Ammon's horn (tissue), 1 donor: ENCODE data around the gene FBXO8.

Experiments
- DNase-seq: peaks from one replicate; pipeline ENCODE4 v3.0.0-alpha.2; 2016; ENCODE audit warnings: low spot score

The FBXO8 gene

DNA sequence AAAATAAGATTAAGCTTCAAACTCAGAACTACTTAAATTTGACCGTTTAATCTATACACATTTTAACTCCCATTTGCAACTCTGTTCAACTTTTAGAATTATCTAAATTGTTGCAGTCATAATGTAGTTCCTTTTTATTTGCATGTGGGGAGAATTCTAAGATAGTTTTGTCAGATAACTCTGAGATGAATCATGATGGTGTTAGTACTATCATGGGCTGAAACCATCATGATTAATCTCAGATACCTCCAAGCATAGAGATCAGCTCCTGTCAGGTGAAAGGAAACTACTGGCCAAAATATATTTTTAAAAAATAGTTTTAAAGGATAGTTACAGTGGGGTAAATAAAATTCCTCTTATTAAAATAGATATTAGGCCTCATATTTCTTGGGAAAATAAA, 39.0 kb downstream of the FBXO8 start:
- DNase-seq = no peak

DNA sequence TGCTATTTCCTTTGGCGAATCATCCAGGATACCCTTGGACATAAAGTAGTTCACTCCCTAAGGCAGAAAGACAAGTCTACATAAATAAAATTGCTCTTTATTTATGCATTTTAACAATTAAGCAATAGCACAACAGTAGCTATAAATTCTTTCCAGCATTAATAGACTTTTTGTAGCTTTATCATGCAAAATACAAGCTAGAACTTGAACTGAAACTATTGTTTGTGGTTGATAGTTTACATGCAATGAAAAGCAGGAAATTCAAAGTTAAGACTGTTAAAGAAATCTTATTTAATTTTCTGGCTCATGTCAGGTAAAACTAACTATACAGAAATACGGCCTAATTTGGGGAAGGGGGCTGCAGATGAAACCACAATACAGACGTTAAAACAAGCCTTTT, 42.3 kb downstream of the FBXO8 start:
- DNase-seq = no peak

DNA sequence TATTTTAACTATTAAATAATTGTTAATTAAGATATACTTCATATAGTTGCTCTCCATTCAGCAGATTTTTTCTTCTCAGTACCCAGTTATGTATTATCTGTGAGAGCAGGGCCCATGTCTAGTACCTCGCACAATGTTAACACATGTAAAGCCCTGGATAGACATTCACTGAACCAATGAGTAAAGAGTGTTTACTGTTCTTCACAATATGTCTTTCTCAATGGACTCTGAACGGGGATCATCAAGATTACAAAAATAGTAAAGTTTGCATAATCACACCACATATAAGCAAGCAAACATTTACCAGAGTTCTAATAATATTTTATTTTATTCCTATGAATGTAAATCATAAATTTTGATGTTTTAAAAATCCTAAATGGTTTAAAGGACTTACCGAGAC, 47.1 kb downstream of the FBXO8 start:
- no peak for DNase-seq

DNA sequence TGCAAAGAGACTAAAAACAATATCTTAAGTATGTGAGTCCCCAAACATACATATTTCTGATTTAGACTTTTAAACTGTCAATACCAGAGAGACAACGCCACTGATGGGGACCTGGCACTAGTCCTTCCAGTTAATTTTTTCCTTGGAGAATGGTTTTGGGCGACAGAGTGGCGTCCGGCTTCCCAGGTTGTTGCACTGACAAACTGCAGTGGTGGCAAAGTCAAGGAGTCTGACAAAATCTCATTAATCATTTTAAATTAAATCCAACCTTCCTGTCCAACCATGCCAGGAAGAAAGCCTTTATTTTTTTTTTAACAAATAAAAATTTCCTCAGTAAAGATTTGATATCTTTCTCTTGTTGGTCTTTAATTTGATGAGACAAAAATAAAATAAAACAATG, 52.8 kb downstream of the FBXO8 start:
- no peak for DNase-seq

DNA sequence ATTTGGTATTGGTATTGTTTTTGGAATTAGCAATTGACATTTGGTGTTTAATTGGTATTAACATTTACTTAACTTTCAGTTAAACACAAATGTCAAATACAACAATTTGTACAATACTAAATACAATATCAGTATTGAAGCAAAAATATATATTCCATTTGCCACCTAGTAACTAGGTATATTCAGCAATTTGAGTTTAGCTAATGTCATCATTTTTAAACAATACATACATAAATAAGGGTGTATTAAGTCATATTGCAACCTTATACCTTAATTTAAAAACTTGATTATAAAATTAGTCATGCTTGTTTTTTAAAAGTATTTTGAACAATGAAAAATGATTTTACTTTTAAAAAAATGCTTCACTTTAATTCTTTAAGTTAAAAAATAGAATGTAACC, 53.3 kb downstream of the FBXO8 start:
- DNase-seq = no peak

DNA sequence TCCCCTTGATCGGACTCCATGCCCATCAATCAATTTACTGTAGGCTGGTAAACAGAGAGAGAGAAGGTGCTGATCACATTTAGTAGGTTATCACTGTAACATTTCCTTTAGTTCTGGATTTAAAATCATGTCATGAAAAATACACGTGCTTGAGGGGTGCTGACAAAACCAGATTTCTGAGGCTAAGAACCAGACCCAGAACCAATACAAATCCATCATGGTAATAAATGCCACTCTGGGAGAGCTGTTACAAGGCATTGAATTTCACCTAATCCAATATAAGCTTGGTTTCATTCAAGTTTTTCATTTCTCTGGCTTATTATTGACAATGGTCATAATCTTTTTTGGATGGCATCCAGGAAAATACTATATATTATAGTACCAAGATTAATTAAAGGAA, 54.5 kb downstream of the FBXO8 start:
- DNase-seq = no peak

DNA sequence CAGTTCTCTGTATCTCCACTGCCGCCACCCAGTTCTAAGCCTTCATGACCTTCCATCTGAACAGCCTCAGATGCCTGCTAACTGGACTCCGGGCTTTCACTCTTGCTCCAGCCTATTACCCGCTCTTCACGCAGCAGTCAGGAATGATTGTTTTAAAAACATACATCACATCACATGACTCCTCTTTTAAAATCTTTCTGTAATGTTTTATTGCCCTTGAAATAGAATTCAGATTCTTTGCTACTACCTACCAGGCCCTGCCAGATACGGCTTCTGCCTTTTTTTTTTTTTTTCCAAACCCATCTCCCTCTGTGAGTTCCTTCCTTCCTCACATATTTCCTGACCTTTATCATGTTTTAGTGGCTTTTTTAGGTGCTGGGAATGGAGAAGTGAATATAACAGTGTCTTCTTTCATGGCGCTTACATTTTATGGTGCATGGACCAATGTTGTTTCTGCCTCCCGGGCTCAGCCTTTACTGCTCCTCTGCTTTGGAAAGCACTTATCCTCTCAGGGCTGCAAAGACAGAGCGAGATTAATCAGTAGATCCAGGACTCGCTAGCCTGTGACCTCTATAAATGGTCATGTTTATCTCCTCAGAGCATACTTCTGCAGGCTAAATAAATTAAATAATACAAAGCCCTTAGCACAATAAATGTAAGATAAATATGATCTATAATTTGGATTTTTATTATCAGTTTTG, 58.0 kb downstream of the FBXO8 start:
- DNase-seq = no peak

DNA sequence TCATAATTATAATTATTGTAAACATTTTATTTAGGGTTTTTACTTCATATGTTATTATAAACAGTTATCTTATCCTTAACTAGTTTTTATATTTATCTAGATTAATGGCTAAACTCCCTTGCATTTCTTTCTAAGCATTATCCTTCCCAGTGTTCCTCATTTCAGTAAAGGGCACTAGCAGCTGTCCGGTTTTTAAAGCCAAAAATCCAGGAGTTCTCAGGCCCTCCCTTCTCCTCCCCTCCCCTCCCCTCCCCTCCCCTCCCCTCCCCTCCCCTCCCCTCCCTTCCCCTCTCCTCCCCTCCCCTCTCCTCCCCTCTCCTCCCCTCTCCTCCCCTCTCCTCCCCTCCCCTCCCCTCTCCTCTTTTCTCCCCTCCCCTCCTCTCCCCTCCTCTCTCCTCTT, 58.9 kb downstream of the FBXO8 start:
- DNase-seq = no peak

DNA sequence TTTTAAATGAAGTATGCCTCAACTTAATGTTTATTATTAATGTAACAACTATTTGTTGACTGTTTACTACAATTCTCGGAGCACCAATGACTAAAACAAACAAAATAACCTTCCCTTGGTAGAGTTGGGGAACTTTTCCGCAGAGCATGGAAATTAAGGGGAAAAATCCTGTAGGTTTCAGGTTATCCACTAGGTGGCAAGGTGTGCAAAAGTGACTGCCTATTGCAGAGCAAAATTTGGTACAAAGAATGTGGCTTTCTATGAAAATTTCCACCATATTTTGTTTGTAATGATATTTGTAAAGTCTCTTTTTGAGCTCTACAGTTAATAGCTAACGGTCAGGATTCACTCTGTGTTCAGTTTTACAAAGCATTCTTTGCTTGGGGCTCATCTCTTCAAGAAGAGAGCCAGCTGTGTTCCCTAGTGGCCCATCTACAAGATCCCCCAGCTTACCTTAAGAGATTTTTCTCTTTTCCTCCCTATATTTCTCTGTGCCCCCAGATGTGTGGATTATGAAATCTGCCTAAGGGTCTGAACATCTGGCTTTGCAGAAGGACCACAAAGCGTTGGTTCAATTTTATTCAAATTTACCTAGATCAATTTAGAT, 61.1 kb downstream of the FBXO8 start:
- DNase-seq = no peak

DNA sequence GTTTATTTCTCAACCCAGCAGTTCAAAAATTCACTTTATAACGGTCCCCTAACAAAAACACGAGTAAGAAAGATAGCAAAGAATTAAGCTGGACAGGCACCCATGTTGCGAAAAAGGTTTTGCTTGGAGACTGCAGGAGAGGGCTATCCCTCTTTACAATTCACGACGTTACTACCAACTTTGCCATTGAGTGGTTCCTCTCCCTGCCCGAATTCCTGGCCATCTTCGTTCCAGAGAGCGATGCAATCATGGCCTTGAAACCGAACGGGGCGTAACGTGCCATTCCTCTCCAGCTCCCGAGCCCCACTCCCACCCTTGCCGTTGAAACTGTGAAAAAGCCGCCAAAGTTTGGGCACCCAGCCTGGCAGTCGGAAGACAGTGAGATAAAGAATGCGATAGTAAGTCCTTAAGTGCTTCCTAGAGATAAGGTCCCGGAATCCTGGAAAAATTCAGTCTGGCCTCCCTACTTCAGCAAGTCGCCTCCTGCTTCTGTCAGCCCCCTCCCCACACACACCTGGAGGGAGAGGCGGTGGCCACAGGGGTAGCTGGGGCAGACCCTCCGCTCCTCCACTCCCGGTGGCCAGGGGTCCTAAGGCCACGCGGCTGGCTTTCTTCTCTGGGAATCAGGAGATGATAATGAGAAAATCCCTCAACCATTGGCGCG, 65.2 kb downstream of the FBXO8 start:
- no peak for DNase-seq

DNA sequence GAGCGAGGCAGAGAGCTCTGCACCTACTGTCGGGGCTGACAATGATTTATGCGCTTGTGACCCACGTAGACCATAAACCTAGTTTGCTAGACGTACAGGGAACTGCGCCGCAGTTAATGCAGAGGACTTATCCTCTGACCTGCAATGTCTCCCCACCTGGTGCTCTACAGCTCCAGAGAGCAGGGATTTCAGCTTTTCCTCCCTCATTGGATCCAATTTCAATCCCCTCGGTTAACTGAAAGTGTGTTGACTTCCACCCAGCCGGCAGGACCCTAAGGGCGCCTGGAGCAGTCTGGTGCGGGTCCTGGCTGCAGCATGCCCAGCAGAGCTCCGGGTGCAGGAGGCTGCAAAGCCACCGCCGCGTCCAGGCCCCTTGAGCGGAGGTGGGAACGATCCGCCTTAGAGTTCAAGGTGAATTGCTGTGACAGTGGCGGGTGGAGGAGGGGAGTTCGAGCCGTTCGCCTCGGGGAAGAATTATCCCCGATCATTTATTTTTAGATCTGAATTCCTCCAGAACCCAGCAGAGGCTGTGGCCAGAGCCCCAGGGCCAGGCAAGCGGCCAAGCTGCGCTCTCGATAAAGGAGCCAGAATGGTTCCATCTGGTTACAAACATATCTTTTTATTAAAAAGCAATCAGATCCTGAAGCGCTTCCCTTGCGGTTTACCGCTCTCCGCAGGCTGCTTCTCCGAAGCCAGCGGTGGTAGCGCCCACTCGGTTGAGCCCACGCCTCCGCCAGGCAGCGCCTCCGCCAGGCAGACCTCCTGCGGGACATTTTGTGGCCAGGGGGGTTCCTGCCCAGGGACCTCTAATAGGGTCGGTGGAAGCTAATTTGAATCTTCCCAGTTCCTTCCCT, 66.0 kb downstream of the FBXO8 start:
- DNase-seq = no peak

DNA sequence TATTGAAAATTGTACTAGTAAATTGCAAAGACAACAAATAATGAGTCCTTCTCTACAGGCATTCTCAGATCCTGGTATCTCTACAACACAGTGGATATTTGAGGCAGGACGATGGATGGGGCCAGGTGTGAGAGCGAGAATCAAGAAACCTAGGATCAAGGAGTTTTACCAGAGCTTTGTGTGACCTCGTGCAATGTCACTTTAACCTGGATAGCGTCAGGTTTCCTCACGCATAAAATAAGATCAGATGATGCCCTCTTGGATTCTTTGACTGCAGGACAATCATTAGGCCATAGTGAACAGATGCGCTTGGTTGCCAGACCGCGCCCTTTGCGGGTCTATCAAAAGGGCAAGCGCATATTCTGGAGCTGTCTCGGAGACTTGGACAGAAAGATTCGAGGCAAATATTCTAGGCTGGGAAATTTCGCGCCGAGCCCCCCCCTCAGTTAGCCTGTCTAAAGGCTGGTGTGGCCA, 66.6 kb downstream of the FBXO8 start:
- no peak for DNase-seq

DNA sequence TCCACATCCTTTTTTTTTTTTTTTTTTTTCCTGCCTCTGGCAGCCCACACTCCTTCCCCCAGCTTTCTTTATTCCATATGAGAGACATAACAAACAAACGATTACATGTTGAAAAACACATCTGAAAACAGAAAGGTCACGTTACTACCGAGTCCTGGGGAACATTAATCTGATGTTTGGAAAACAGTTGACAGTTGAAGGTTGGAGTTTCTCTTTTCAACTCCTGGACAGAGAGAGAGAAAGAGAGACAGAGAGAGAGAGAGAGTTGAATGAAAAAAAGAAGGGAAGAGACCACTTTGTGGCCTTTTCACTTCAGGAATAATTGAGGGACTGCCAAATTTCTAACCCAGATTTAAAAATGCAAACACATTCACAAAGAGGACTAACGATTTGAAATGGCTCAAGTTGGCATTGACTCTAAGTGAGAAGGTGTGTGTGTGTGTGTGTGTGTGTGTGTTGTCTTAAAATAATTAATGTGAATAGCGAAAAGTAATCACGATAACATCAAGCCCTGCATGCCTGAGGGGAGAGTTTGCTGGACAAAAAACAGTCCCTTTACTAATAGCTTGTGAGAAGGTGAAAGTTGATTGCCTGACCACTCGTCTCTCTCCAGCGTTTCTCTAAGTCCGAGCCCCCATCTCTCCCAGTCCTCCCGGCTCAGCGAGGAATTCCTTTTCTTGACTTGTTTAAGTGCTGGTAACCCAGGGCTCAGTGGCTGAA, 67.3 kb downstream of the FBXO8 start:
- DNase-seq = no peak

DNA sequence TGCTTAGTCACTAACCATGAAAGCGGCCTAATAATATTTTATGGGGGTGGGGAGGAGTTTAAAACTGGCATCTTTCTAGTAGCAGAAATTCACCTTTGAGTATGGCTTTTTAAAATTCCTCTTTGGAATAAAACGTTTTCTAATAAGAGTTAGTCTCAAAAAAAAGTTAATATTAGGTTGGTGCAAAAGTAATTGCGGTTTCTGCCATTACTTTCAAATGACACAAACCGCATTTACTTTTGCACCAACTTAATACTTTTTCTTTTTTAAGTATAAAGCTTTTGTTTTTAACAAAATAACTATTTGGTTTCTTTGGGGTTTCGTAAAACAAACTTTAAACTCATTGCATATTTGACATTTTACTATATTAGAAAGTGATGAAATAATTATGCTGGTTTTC, 68.4 kb downstream of the FBXO8 start:
- no peak for DNase-seq

DNA sequence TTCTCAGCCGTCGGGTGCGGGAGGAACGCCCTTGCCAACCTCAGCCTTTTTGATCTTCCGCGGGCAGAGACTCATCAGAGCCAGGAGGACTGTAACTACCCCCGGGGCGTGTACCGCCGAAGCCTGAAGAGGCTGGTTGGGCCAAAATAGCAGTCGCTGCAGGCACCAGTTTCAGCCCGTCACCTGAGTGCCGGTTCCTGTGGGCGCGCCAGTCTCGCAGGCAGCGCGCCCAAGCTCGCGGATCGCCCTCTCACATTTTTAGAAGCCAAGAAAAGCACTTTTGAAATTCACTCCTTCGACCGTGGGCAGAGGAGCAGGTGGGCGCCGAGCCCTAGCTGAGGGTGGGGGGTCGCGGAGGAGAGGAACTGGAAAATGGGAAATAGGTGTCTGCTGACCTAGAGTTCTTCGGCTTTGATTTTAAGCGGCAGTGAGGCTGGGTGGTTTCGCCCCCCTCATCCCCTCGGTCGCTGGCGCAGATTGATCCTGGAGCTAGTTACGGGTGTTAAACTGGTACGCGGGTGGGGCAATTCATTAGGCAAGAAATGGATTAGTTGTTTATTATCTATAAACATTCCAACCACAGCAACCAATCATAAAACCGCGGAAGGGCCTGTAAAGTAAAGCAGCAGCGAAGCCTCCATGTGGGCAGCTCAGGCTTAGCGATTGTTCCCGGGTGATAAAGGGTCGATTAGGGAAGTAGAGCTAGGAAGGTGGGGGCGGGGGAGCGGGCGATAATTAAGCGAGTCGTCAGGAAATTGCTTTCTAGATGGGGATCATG, 69.2 kb downstream of the FBXO8 start:
- no peak for DNase-seq

DNA sequence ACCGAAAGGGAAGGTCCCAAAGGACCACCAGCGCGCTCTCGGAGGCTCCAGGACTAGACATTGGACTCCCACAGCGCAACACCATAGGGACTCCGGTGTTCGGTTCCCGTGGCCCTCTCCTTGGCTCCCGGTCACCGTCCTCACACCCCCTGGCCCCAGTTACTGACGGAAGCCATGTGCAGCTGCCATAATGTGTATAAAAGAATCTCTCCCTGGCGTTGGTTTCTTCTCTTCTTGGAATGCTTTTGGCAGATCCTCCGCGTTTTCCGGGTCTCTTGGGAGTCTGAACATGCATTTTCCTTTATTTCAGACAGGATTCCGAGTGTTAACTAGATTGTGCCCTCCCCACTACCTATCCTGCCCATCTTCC, 69.8 kb downstream of the FBXO8 start:
- no peak for DNase-seq

DNA sequence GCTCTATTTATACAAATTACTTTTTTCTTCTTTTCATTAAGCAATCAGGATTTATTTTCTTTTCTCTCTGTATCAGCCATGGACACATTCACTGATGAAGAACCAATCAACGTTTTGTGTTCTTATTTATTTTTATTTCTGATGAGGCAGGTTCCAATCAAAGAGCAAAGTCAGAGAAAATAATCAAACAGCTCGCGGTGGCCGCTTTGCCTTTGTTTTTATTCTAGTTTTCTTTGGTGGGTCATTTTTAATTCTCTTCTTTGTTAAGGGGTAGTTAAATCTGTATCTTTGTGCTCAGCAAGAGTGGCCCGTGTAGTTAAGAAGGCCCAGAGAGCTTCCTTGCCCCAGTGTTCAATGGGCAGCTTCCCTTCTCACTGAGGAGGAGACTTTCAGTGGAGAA, 71.4 kb downstream of the FBXO8 start:
- no peak for DNase-seq

DNA sequence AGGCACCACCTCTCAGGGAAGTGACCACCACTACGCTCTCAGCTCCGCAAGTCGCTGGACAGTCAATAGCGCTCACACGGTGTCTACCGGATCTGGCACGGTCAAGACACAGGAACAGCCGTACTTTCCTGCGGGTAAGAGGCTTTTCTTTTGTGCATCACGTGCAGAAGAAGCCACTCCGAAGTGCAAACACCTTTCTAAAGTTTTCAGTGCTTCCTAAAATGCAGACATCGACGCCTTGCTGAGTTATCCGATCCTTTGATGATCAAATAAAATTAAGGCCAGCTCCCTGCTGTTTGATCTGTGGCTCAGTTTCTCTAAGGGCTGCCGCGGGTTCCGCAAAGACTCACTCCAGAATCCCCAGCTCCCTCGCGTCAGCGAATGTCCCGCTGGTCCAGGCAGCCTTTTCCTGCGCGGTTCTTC, 71.8 kb downstream of the FBXO8 start:
- no peak for DNase-seq

DNA sequence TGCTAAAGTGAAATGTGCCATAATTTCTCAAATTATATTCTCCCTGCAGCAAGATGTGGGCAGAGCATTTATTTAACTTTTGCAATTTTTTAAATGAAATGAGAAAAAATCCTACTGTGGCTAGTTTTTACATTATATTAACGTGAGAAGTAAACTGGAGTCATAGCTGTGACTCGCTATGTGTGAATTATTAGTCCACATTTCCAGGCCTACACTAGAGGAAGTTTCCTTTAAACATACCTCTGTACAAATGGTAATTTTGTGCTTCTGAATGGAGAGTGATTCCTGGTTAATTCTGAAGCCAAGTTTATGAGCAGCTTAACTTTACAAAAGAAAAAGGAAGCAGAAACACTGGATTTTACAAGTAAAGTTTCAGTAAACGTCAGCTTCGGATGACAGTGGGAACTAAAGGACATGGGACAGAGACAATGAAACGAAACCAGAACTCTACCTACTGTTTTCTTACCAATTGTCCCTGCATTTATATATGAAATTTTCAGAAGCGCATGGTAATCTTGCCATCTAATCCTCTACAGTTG, 72.4 kb downstream of the FBXO8 start:
- no peak for DNase-seq

DNA sequence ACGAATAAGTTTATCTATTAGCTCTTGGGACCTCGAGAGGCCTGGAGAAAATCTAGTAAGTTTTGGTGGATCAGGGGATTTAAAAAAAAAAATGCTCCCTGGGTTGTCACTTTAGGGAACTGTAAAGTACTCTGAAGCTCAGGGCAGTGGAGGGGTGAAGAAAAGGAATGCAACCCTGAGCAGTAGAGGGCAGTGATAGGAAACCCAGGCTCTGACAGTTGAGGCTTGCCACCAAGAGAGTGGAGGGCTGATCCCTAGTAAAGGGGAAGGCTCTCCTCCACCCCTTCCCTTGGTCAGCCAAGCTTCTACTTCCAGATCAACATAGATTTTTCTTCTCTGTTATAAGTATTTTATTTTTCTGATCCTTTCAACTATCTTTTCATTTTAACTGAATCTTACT, 73.1 kb downstream of the FBXO8 start:
- no peak for DNase-seq

DNA sequence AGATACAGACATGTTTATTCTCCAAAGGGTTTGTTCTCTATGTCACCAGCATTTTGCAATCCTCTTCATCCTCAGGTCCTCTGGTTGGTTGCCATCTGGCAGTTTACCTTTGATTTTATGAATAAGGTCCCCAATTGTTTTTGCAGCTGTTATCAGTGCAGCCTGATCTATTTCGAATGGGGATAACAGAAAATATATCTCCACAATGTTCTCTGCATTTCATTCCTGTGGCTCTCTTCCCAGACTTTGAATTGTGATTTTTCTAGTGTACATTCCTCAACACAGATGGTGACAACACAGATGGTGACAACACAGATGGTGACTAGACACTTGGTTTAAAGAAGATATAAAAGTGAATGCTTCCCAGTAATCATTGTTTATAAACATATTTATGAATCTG, 74.1 kb downstream of the FBXO8 start:
- peak; percentile 22 for DNase-seq
